GM12801 (cell line): Measurements from ENCODE around the gene VPS45.

Source experiments
- CTCF ChIP-seq: IDR thresholded peaks from one replicate; pipeline ENCODE4 v1.5.1; 2011; ENCODE audit warnings: control low read depth; ENCODE audit not compliant: insufficient read length; ENCODE audit errors: extremely low read depth

Gene VPS45

GRCh38 chr1:150127868-150128267 is 60.3 kb downstream of the VPS45 start:
- no peak for TF ChIP-seq CTCF

- no peak for TF ChIP-seq CTCF
Observed at GRCh38 chr1:150132372-150132771, 64.8 kb downstream of the VPS45 start.

DNA sequence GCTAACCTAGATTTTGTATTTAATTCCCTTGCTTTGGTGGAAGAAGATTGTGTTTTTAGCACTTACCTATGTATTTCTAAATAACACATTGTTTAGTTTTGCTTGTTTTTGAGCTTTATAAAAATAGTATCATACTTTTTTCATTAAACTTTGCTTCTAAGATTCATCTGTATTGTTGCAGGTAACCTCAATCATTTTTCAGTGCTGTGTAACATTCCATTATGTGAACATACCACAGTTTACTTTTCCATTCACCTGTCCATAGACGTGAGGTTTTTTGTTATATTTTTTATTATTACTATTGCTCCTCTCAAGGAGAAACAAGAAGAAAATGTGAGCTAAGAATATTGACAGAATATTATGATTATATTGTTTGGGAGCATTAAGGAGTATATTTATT is 67.0 kb downstream of the VPS45 start:
- TF ChIP-seq CTCF: no peak

DNA sequence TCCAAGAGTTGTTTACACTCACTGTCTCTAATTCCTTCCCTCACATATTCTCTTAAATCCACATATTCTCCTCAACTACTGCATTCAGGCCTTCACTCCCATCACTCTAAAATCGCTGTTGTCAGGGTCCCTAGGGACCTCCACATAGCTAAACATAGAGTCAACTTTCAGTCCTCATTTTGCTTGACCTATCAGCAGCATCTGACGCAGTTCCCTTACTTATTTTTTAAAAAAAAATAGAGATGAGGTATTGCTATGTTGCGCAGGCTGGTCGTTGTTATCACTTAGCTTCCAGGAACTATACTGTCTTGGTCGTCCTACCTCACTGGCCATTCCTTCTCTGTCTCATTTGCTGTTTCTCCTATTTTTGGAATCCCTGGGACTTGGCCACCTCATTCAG is 70.5 kb downstream of the VPS45 start:
- TF ChIP-seq CTCF: no peak

DNA sequence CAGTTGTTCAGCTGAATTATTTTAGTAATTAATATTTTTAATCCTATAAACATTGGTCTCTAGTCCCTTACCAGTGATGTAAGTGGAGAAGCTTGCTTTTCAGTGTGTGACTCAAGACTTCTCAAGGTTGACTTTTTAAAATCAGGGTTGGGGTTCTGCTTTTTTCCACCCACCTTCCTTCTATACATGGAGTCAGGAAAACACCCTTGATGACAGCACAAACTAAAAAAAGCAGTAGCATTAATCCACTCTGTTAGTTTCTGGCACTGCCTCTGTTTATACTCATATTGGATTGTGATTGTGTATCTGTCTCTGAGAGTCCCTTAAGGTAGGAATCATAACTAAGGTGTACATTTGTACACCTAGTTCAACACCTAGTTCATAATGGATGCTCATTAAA is 73.9 kb downstream of the VPS45 start:
- no peak for TF ChIP-seq CTCF

GRCh38 chr1:150142083-150142482 is 74.5 kb downstream of the VPS45 start:
- no peak for TF ChIP-seq CTCF

DNA sequence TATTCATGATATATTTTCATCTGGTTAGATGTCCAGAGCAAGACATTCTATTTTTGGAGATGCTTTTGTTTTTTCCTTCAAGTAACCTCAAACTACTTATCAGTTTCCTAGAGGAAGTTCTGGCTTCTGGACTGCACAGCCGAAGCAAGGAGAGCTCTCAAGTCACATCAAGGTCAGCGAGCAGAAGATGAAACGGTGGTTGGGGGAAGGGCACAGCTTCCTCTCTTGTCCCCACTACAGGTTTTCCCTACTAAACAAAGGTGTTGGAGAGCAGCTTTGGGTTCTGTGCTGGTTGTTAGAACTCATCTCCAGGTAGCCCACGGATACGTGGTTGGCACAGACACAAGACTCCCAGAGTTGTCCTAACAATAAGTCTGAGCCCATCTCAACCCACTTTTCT is 77.0 kb downstream of the VPS45 start:
- no peak for TF ChIP-seq CTCF
